GM12865 (cell line): Measurements from ENCODE around the gene BABAM2.

Source experiments
- DNase-seq: peaks from one replicate; pipeline ENCODE4 v3.0.0; 2010; ENCODE audit warnings: low read depth
- H3K4me3 ChIP-seq: 2 replicates; pipeline ENCODE4 v1.5.1; 2011; ENCODE audit warnings: mild to moderate bottlenecking, low read depth, low read length, control low read depth
- CTCF ChIP-seq: IDR thresholded peaks from 2 replicates; pipeline ENCODE4 v1.5.1; 2011; ENCODE audit warnings: low read length, control low read depth, low read depth, inconsistent platforms; ENCODE audit not compliant: insufficient read depth; ENCODE audit errors: missing control alignments

The BABAM2 gene

GRCh38 chr2:27921880-27922547 is 31.5 kb downstream of the BABAM2 start:
- no peak for DNase-seq
- TF ChIP-seq CTCF = no peak
- H3K4me3 ChIP-seq = no peak overlapping the region

GRCh38 chr2:27922842-27923241 is 32.3 kb downstream of the BABAM2 start:
- H3K4me3 ChIP-seq = no peak overlapping the region
- no peak for DNase-seq
- no peak for TF ChIP-seq CTCF

GRCh38 chr2:27925766-27926472 is 35.4 kb downstream of the BABAM2 start:
- no peak for DNase-seq

GRCh38 chr2:27929916-27930486 is 39.5 kb downstream of the BABAM2 start:
- no peak overlapping the region for H3K4me3 ChIP-seq
- TF ChIP-seq CTCF = no peak
- DNase-seq = no peak

More at GRCh38 chr2:27925766-27926472, 35.4 kb downstream of the BABAM2 start:
- no peak overlapping the region for H3K4me3 ChIP-seq
- no peak for TF ChIP-seq CTCF

GRCh38 chr2:27931361-27931950 is 40.9 kb downstream of the BABAM2 start:
- no peak overlapping the region for H3K4me3 ChIP-seq
- DNase-seq = no peak
- TF ChIP-seq CTCF = no peak

- no peak overlapping the region for H3K4me3 ChIP-seq
- DNase-seq = no peak
- no peak for TF ChIP-seq CTCF
Measured at GRCh38 chr2:27932396-27932795, 41.9 kb downstream of the BABAM2 start.
